SJSA1 (cell line): ENCODE measurements around the gene SFN. TPM values are rescaled to one million over a fixed set of nuclear protein-coding genes. Genes with fewer than 3 reads are reported as not detected.
"Not testable (repeated sequence)": the region's sequence is repeated elsewhere in the genome, so short reads cannot be mapped to it uniquely, and the experiment has no call there.

ENCODE experiments used
- DNase-seq, 2 experiments: peaks; one replicate each; pipeline ENCODE4 v3.0.0-alpha.2; 2015 to 2020; ENCODE audit warnings: low spot score in 2 of 2, low read depth in 1 of 2
- H3K27ac ChIP-seq: fragments of 250-450 bp; sonication (Bioruptor Pico); 2 replicates; pipeline ENCODE4 v1.5.1; 2020; ENCODE audit warnings: mild to moderate bottlenecking, moderate library complexity
- H3K27me3 ChIP-seq: fragments of 250-450 bp; sonication (Bioruptor Pico); replicated peaks from 2 replicates; pipeline ENCODE4 v1.5.1; 2020; ENCODE audit warnings: mild to moderate bottlenecking, moderate library complexity
- H3K36me3 ChIP-seq: fragments of 250-450 bp; sonication (Bioruptor Pico); 2 replicates; pipeline ENCODE4 v1.5.1; 2020; ENCODE audit warnings: mild to moderate bottlenecking
- H3K4me1 ChIP-seq: fragments of 250-450 bp; sonication (Bioruptor Pico); replicated peaks from 2 replicates; pipeline ENCODE4 v1.6.1; 2021; ENCODE audit warnings: mild to moderate bottlenecking
- H3K4me3 ChIP-seq: fragments of 250-450 bp; sonication (Bioruptor Pico); 2 replicates; pipeline ENCODE4 v1.5.1; 2020; ENCODE audit warnings: mild to moderate bottlenecking
- H3K9me3 ChIP-seq: fragments of 250-450 bp; sonication (Bioruptor Pico); replicated peaks from 2 replicates; pipeline ENCODE4 v1.5.1; 2020; ENCODE audit warnings: mild to moderate bottlenecking
- total RNA-seq: library from RNA; depleted of rRNA; stranded (reverse); fragments of >200 nt; shearing (Covaris generic); gene quantifications from 2 replicates; pipeline ENCODE4 v1.2.3, GENCODE V29; 2014

The SFN gene
- total RNA-seq, 1 experiment from 2014 or later, result 0.47 TPM

DNA sequence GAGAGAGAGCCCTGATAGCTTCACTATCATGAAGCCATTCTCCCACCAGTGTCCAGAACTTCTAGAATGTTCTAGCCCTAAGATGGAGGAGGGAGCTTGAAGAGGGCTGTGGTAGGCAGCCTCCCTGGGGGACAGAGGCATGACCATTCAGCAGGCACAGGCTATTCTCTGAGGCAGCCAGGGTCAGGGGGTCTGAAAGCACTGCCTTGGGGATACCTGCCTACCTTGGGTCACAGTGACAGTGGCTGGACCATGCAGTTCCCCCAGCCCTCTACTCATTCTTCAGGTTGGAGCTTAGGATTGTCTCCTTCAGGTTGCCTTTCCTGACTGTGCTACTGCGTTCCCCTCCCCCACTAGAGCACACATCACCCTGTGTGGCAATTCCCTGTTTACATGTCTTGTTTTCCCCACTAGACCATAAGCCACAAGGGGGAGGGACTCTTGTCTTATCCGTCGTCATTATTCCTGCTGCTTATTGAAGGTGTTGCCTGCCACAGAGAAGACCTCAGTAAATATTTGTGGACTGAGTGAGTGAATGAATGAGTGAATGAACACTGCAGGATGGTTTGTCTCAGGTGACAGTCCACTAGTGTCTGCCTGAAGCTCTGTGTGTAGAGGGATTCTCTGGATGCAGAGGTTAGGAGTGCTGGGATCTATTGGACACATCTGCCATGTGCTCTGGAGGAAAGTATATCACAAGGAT, 31.3 kb upstream of the SFN start:
- Histone ChIP-seq H3K36me3 (peaks cover 41% of the 10 kb centered on the region), H3K9me3 (no peaks in the 10 kb centered on the region), H3K4me3 (no peak overlapping the region), H3K27ac (no peak overlapping the region), H3K27me3 (no peaks in the 10 kb centered on the region), H3K4me1 (peaks cover 17% of the 10 kb centered on the region)
- peak; percentile 62 to 63 for DNase-seq

DNA sequence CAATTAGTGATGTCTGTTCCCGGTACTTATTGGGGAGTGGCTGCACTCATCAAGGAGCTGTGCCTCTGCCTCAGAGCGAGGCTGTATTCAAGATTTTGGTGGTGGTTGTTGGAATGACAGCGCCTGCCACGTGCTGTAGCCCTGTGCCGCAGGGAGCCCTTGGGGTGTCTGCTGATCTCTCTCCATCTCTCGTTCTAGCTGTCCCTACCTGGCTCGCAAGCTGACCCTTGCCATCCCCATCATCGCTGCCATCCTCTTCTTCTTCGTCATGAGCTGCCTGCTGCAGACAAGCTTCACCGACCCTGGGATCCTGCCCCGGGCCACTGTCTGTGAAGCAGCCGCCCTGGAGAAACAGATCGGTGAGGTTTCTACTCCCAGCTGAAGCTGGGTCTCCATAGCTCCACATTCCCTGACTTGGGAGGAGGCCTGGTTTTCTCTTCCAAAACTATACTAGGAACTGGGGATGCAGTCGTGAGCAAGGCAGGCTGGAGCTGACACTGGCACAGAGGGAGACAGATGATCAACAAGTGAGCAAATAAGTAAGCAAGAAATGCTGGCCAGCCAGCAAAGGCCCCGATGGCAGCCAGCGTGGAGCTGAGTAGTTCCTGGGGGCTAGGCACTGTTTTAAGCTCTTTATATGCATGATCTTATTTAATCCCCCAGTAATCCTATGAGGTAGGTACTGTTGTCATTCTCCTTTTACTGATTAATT, 30.5 kb upstream of the SFN start:
- Histone ChIP-seq H3K27me3 (no peaks in the 10 kb centered on the region), H3K9me3 (no peaks in the 10 kb centered on the region), H3K27ac (no peak overlapping the region), H3K4me1 (peaks cover 15% of the 10 kb centered on the region), H3K36me3 (peaks cover 41% of the 10 kb centered on the region), H3K4me3 (no peak overlapping the region)
- DNase-seq, result no peak

DNA sequence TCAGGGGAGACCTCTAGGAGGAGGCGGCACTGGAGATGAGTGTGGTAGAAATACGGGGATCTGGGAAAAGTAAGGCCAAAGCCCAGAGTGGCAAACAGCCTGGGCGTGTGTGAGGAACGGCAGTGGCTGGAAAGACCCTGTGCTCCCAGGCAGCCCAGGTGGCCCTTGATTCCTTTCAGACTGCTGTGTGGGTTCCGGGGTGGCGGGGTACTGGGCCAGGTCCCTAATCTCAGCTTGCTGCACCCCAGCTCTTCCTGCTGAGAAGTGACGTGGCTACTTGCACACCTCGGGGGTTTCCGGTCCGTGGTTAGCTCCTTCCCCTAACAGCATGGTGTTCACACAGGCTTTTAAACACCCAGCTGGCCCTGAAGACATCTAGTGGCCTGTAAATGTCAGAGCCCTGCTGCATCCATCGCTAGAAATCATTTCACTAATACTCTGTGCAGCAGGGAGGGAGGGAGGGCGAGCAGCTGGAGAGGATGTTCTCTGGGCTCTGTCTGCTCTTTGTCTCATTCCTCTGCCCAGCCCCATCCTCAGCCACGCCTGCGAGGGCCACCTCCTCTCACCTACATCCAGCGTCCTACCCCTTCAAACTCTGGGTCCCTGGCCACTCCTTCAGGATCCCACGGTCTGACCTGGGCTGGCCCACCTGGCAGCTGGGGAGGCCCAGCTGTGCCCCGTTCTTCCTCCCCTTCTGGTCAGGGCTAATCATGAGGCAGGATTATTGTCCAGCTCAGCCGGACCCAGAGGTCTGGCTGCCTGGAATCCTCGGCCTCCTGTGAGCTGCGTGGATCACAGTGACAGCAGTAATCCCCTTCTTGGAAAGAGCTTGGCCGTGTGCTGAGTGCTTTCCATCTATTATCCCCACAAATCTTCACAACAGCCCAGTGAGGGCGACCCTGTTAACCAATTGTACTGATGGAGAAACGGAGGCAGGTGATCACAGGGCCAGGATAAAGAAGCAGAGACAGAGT, 29.2 kb upstream of the SFN start:
- H3K9me3 ChIP-seq, result no peaks in the 10 kb centered on the region
- peaks cover 11% of the 10 kb centered on the region for H3K4me1 ChIP-seq
- no peak overlapping the region for H3K27ac ChIP-seq
- no peak for DNase-seq
- no peak overlapping the region for H3K4me3 ChIP-seq
- H3K27me3 ChIP-seq, result no peaks in the 10 kb centered on the region
- peaks cover 48% of the 10 kb centered on the region for H3K36me3 ChIP-seq

DNA sequence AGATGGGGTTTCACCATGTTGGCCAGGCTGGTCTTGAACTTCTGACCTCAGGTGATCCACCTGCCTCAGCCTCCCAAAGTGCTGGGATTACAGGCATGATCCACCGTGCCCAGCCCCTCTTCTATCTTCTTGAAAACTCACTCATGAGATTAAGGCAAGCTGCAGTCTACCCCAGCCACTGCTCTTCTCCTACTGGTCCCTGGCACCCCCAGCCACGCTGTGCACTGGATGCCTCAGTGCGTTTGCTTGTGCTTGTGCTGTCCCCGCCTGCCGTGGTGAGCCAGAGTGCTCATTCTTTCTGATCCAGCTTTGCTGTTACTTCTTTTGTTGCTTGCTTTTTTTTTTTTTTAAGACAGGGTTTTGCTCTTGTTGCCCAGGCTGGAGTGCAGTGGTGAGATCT, 25.3 kb upstream of the SFN start:
- not testable (repeated sequence) for H3K27ac ChIP-seq, DNase-seq, H3K4me3 ChIP-seq, H3K9me3 ChIP-seq, H3K27me3 ChIP-seq, H3K4me1 ChIP-seq
- H3K36me3 ChIP-seq, result peaks cover 58% of the 10 kb centered on the region

DNA sequence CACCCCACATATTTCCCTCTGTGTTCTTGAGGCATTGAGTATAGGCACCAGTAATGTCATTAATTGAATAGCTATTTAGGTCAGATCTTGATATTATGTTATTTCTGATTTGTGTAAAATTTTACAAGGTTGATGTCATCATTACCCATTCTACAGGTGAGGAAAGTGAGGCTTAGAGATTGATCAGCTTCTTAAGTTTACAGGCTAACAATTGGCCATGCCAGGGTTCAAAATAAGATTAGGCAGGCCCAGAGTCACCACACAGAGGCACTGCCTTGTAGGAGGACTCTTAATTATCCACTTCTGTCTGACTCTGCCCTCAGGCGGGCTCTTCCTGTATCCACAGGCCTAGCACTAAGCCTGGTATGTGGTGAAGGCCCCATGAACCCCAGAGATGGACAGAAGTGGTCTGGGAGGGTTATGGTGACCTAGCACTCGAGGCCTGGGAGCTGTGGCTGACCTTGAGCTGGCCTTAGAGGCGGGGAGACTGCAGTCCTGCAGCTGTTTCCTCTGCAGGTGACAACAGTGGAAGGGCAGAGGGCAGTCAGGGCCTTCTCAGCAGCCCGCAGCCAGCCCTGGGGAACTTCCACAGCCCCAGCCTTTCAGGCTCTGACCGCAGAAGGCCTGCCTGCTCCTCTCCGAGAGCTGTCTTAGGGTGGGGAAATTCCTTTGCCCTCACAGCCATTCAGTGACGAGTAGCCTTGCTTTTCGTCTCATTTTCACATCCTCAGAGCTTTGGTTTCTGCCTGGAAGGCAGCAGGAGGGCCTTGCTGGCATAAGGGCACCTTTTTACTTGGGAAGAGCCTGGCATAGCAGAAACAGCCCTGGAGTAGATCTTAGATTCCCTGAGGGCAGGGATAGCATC, 24.2 kb upstream of the SFN start:
- Histone ChIP-seq H3K4me3 (no peak overlapping the region), H3K4me1 (no peaks in the 10 kb centered on the region), H3K27me3 (no peaks in the 10 kb centered on the region), H3K36me3 (peaks cover 48% of the 10 kb centered on the region), H3K9me3 (no peaks in the 10 kb centered on the region), H3K27ac (no peak overlapping the region)
- DNase-seq, result no peak

DNA sequence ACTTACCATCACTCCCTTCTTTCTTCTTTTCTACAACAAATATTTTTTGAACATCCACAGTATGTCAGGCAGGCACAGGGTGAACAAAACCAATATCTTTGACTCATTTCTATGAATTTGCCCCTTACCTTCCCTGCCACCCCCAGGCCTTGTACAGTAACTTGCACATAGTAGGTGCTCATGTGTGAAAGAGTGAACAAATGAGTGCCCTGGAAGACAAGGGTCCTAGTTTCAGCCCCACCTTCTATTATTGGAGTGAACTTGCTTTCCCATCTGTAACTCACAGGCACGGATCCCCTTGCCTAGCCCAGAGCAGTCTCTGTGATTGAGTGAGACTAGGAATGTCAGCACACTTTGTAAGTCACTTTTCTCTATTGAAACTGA, 23.6 kb upstream of the SFN start:
- Histone ChIP-seq H3K36me3 (peaks cover 43% of the 10 kb centered on the region), H3K27me3 (no peaks in the 10 kb centered on the region), H3K27ac (no peak overlapping the region), H3K4me1 (no peaks in the 10 kb centered on the region), H3K4me3 (no peak overlapping the region), H3K9me3 (no peaks in the 10 kb centered on the region)
- no peak for DNase-seq

DNA sequence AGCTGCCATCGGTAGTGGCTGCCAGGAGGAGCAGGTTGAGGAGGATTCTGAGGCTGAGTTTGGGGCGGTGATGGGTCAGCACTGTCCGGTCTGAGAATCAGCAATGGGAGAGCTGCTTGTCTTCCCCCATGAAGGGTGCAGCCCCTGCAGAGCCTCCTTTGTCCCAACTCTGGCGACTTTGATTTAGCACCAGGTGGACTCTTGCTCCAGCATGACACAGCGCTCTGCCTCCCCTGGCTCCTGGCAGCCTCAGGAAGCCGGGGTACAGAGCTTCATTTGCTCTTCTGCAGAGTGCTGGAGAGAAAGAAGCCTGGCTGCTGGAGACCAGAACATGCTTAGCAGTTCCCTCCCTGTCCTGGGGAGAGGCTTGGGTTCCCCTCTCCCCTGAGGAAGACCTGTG, 23.2 kb upstream of the SFN start:
- H3K27ac ChIP-seq, result no peak overlapping the region
- DNase-seq, result no peak
- H3K36me3 ChIP-seq, result peaks cover 38% of the 10 kb centered on the region
- H3K4me1 ChIP-seq, result no peaks in the 10 kb centered on the region
- H3K4me3 ChIP-seq, result no peak overlapping the region
- no peaks in the 10 kb centered on the region for H3K9me3 ChIP-seq
- no peaks in the 10 kb centered on the region for H3K27me3 ChIP-seq

DNA sequence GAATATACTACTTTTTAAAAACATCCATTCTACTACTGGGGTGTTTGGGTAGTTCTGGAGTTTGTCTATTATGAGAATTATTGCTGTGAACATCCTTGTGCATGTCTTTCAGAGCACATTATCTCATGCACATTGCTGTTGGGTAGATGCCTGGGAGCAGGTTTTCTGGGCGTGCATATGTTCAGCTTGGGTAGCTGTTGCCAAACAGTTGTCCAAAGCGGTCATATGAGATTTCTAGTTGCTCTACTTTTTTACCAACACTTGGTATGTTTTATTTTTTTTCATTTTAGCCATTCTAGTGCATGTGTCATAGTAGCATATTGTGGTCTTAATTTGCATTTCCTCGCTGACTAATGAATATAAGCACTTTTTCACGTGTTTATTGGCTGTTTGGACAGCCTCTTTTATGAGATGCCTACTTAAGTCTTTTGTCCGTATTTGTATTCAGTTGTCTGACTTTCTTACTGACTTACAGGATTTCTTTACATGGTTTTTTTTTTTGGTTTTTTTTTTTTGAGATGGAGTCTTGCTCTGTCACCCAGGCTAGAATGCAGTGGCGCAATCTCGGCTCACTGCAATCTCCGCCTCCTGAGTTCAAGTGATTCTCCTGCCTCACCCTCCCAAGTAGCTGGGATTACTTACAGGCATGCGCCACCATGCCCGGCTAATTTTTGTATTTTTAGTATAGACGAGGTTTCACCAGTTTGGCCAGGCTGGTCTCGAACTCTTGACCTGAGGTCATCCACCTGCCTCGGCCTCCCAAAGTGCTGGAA, 18.3 kb upstream of the SFN start:
- Histone ChIP-seq H3K27me3 (no peaks in the 10 kb centered on the region), H3K4me1 (peaks cover 13% of the 10 kb centered on the region), H3K36me3 (peaks cover 33% of the 10 kb centered on the region), H3K4me3 (no peak overlapping the region), H3K27ac (no peak overlapping the region), H3K9me3 (no peaks in the 10 kb centered on the region)
- no peak for DNase-seq

DNA sequence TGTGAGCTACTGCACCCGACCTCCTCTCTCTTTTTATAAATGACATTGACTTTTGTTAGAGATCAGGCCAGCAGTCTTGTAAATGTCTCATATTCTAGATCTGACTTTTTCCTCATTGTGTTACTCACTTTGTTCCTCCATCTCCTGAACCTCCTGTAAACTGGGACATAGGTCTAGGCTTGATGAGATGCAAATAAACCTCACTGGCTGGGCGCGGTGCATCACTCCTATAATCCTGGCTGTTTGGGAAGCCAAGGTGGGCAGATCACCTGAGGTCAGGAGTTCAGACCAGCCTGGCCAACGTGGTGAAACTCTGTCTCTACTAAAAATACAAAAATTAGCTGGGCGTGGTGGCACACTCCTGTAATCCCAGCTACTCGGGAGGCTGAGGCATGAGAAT, 15.1 kb upstream of the SFN start:
- not testable (repeated sequence) for H3K4me3 ChIP-seq, H3K9me3 ChIP-seq, H3K27me3 ChIP-seq, DNase-seq, H3K27ac ChIP-seq
- Histone ChIP-seq H3K36me3 (peaks cover 49% of the 10 kb centered on the region), H3K4me1 (peaks cover 14% of the 10 kb centered on the region)

DNA sequence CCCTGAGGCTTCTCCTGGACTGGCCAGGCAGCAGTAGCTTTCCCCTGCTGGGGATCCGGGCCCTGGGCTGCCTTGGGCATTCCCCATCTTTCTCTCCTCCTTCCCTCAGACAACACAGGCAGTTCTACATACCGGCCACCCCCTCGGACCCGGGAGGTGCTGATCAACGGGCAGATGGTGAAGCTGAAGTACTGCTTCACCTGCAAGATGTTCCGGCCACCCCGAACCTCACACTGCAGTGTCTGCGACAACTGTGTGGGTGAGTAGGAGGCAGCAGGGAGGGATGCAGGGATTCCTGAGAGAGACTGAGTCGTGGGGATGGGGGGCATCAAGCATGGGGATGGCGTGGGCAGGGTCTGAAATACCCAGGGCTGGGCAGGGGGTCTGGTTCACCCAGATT, 14.4 kb upstream of the SFN start:
- DNase-seq, result no peak
- Histone ChIP-seq H3K4me1 (peaks cover 14% of the 10 kb centered on the region), H3K36me3 (peaks cover 54% of the 10 kb centered on the region), H3K9me3 (no peaks in the 10 kb centered on the region), H3K4me3 (no peak overlapping the region), H3K27me3 (no peaks in the 10 kb centered on the region), H3K27ac (peak overlapping the region; percentile 87)

DNA sequence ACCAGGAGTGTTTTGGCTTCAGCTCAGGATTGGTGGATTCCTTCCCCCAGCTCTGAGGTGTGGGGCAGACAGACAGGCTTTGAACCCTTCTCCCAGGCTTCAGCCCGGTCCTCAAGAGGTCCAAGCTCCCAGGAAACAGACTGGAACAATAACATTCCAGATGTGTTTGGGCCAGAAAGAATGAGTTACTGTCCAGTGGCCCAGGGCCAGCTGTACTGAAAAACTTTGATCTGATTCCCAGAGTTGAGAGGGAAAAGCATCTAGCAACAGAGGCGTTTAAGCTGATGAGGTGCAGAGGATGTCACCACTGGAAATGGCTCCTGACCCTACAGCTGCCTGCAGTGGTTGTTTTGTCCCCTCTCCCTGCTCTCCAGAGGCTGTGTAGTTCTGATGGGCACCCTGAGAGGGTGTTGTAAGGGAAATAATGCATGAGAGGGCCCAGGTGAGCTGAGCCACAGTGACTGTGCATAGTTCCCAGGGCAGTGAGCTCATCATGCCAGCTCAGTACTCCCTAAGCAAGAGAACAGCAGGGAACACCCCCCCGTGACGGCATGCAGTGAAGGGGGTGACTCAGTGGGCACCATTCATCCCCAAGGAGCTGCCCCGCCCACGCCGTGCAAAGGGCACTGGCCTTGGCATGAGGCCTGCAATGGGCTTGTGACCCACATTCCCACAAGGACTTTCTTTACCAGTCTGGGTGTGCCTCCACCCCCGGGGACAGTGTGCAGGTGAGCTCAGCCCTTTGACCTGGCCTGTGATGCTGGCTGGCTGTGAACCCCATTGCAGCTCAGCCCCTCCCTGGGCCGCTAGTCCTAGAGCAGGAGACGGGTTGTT, 13.8 kb upstream of the SFN start:
- peak; percentile 62 to 85 for DNase-seq
- Histone ChIP-seq H3K27me3 (no peaks in the 10 kb centered on the region), H3K9me3 (no peaks in the 10 kb centered on the region), H3K27ac (peak overlapping the region; percentile 87), H3K36me3 (peaks cover 61% of the 10 kb centered on the region), H3K4me1 (peaks cover 14% of the 10 kb centered on the region), H3K4me3 (no peak overlapping the region)

DNA sequence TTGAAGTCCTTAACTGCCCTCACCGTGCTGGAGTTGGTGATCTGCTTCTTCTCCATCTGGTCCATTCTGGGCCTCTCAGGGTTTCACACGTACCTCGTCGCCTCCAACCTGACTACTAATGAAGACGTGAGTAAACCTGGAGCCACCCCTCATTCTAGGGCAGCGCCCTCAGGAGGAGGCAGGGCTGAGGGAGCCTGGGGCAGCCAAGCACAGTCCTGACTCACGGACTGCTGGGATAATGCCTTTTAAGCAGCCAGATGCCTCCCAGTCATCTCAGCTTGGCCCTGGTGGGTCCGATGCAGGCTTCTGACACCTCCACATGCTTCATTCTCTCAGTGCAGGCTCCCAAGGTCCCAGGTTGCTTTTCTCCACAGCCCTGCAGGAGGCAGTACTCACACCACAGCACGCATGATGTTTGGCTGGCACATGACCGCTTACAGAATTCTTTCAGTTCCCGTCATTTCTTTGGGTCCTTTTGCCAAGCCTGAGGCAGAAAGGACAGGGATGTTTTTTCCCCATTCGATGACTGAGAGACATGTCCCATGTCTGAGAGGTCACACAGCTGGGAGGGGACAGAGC, 11.8 kb upstream of the SFN start:
- H3K27me3 ChIP-seq, result no peaks in the 10 kb centered on the region
- peaks cover 14% of the 10 kb centered on the region for H3K4me1 ChIP-seq
- no peak overlapping the region for H3K4me3 ChIP-seq
- DNase-seq, result no peak
- H3K9me3 ChIP-seq, result no peaks in the 10 kb centered on the region
- H3K27ac ChIP-seq, result no peak overlapping the region
- peaks cover 66% of the 10 kb centered on the region for H3K36me3 ChIP-seq
